GM12878 (cell line): ENCODE data around the gene TRMU. TPM values are rescaled to one million over a fixed set of nuclear protein-coding genes. Genes with fewer than 3 reads are reported as not detected.

ENCODE experiments used
- ATAC-seq: fragments of 200-7000 bp; cut with Tn5 transposase; 3 replicates; pipeline ENCODE4 v1.9.1; 2020; ENCODE audit warnings: mild to moderate bottlenecking, moderate library complexity
- BruUV-seq: library from RNA; stranded (reverse); fragments of 400-500 nt; replicated peaks from 2 replicates; lab custom pipeline; 2021; lab: Mats Ljungman, UMichigan
- CTCF ChIA-PET: fragments of 300-600 bp; sonication (Branson Sonifier 250); formaldehyde crosslinking; extraction: SDS; loops from one replicate; lab custom pipeline; 2021; ENCODE audit warnings: inconsistent platforms; lab: Yijun Ruan, JAX
- POLR2A ChIA-PET: fragments of 350-600 bp; formaldehyde crosslinking; extraction: SDS; loops from one replicate; lab custom pipeline; 2021; ENCODE audit warnings: inconsistent platforms; lab: Charles Lee
- RAD21 ChIA-PET: fragments of 300-600 bp; sonication (Branson Sonifier 250); formaldehyde crosslinking; loops from one replicate; lab custom pipeline; 2023; ENCODE audit warnings: antibody characterized with exemption; ENCODE audit not compliant: unreplicated experiment; lab: Charles Lee
- SMC1A ChIA-PET: fragments of 300-600 bp; sonication (Branson Sonifier 250); formaldehyde crosslinking; loops from one replicate; lab custom pipeline; 2023; ENCODE audit not compliant: unreplicated experiment, uncharacterized antibody; lab: Charles Lee
- DNase-seq: peaks from one replicate; pipeline ENCODE4 v3.0.0-alpha.2; 2011; ENCODE audit warnings: low read depth, low spot score
- FAIRE-seq: peaks from 3 replicates; lab custom pipeline; 2011; peaks lifted over from hg19 to GRCh38; lab: Jason Lieb, UNC
- H2AFZ ChIP-seq: 2 replicates; pipeline ENCODE4 v1.6.0; 2011; ENCODE audit warnings: low read depth, low read length, control low read depth; ENCODE audit not compliant: control insufficient read depth
- H3K27ac ChIP-seq: 2 replicates; pipeline ENCODE4 v1.5.1; 2011; ENCODE audit warnings: control low read depth; ENCODE audit not compliant: control insufficient read depth, insufficient read depth
- H3K27me3 ChIP-seq, 2 experiments: replicated peaks in 1 of 2; 2 replicates each; pipeline versions ENCODE4 v1.6.0 to v1.6.1; 2011; ENCODE audit warnings: low read length in 1 of 2; ENCODE audit not compliant: control insufficient read depth in 2 of 2, insufficient read depth in 2 of 2
- H3K36me3 ChIP-seq, 2 experiments: 2 replicates each; pipeline ENCODE4 v1.5.1; 2011; ENCODE audit warnings: low read length in 1 of 2; ENCODE audit not compliant: control insufficient read depth in 2 of 2, insufficient read depth in 2 of 2
- H3K4me1 ChIP-seq: 2 replicates; pipeline ENCODE4 v1.6.1; 2011; ENCODE audit warnings: mild to moderate bottlenecking, low read length, moderate library complexity, mixed read lengths; ENCODE audit not compliant: control insufficient read depth, insufficient read depth
- H3K4me2 ChIP-seq: 2 replicates; pipeline ENCODE4 v1.6.0; 2011; ENCODE audit warnings: control low read depth; ENCODE audit not compliant: control insufficient read depth, insufficient read depth
- H3K4me3 ChIP-seq: fragments of 200-600 bp; sonication (generic); 2 replicates; pipeline ENCODE4 v1.5.1; 2016
- H3K79me2 ChIP-seq: 2 replicates; pipeline ENCODE4 v1.6.0; 2011; ENCODE audit warnings: low read length; ENCODE audit not compliant: control insufficient read depth, insufficient read depth
- H3K9ac ChIP-seq: 2 replicates; pipeline ENCODE4 v1.8.0; 2011; ENCODE audit warnings: low read length, control low read depth, mixed read lengths; ENCODE audit not compliant: control insufficient read depth, insufficient read depth
- H3K9me3 ChIP-seq: replicated peaks from 3 replicates; pipeline ENCODE4 v1.5.1; 2011; ENCODE audit warnings: mild to moderate bottlenecking, low read length; ENCODE audit not compliant: control insufficient read depth, insufficient read depth
- H4K20me1 ChIP-seq: 2 replicates; pipeline ENCODE4 v1.6.0; 2011; ENCODE audit not compliant: control insufficient read depth, insufficient read depth
- ASH2L ChIP-seq: fragments of 300-600, 200-600 bp; sonication (generic); IDR thresholded peaks from 2 replicates; pipeline ENCODE4 v1.6.1; 2017; ENCODE audit warnings: low read depth, mild to moderate bottlenecking, borderline replicate concordance
- ATF7 ChIP-seq: fragments of 450-650 bp; IDR thresholded peaks from 2 replicates; pipeline ENCODE4 v1.6.1; 2016; ENCODE audit warnings: low read depth, mild to moderate bottlenecking
- EGR1 ChIP-seq, 2 experiments: IDR thresholded peaks; 1 replicate in 1 of 2; 2 replicates in 1 of 2; pipeline ENCODE4 v1.6.1; 2011 to 2012; ENCODE audit warnings: low read depth in 2 of 2, low read length in 2 of 2, borderline replicate concordance in 1 of 2, mild to moderate bottlenecking in 1 of 2, moderate library complexity in 1 of 2
- FOXK2 ChIP-seq: fragments of 450-650 bp; IDR thresholded peaks from 2 replicates; pipeline ENCODE4 v1.6.1; 2017; ENCODE audit warnings: mild to moderate bottlenecking, moderate library complexity
- IRF5 ChIP-seq: fragments of 450-650 bp; IDR thresholded peaks from 2 replicates; pipeline ENCODE4 v1.6.1; 2017; ENCODE audit warnings: borderline replicate concordance
- MTA2 ChIP-seq: fragments of 450-650 bp; IDR thresholded peaks from 2 replicates; pipeline ENCODE4 v1.6.1; 2016; ENCODE audit warnings: low read depth, mild to moderate bottlenecking, moderate library complexity
- PKNOX1 ChIP-seq: fragments of 450-650 bp; IDR thresholded peaks from 2 replicates; pipeline ENCODE4 v1.6.1; 2016; ENCODE audit warnings: mild to moderate bottlenecking
- PML ChIP-seq: IDR thresholded peaks from 2 replicates; pipeline ENCODE4 v1.6.1; 2012; ENCODE audit warnings: low read length, inconsistent platforms
- RCOR1 ChIP-seq: conservative IDR thresholded peaks from 2 replicates; pipeline ENCODE4 v1.6.1; 2012; ENCODE audit warnings: low read depth, low read length, improper control_type of control experiment
- RELB ChIP-seq: fragments of 450-650 bp; IDR thresholded peaks from 2 replicates; pipeline ENCODE4 v1.6.1; 2017; ENCODE audit warnings: low read depth, mild to moderate bottlenecking, moderate library complexity
- SMAD5 ChIP-seq: IDR thresholded peaks from 2 replicates; pipeline ENCODE4 v1.6.1; 2016; ENCODE audit warnings: antibody characterized with exemption, low read depth
- SP1 ChIP-seq: IDR thresholded peaks from one replicate; pipeline ENCODE4 v1.6.1; 2011; ENCODE audit warnings: low read depth, low read length
- USF2 ChIP-seq: IDR thresholded peaks from 2 replicates; pipeline ENCODE4 v1.6.1; 2011; ENCODE audit warnings: low read depth, low read length, improper control_type of control experiment, borderline replicate concordance
- WRNIP1 ChIP-seq: IDR thresholded peaks from 2 replicates; pipeline ENCODE4 v1.6.1; 2011; ENCODE audit warnings: low read depth, low read length, improper control_type of control experiment, borderline replicate concordance
- ZNF217 ChIP-seq: fragments of 450-650 bp; IDR thresholded peaks from 2 replicates; pipeline ENCODE4 v1.6.1; 2017; ENCODE audit warnings: antibody characterized with exemption, mild to moderate bottlenecking
- ZNF592 ChIP-seq: fragments of 450-650 bp; IDR thresholded peaks from 2 replicates; pipeline ENCODE4 v1.6.1; 2017; ENCODE audit warnings: mild to moderate bottlenecking, moderate library complexity
- ZZZ3 ChIP-seq: IDR thresholded peaks from 2 replicates; pipeline ENCODE4 v1.6.1; 2011; ENCODE audit warnings: low read depth; ENCODE audit not compliant: control insufficient read depth, insufficient read length
- WGBS: methylation state at CpG from one replicate; pipeline ENCODE4 v1.1.6; 2016; ENCODE audit warnings: low lambda C conversion rate; ENCODE audit not compliant: insufficient replicate concordance, insufficient coverage; ENCODE audit errors: missing lambda C conversion rate; 5-methylcytosine and 5-hydroxymethylcytosine counted together
- in situ Hi-C: fragments of 300-500 bp; cut with MboI; formaldehyde crosslinking; loops from 9 replicates; pipeline ENCODE4 v1.14.3; 2018; ENCODE audit warnings: mixed read lengths
- intact Hi-C: fragments of 100-400 bp; cut with micrococcal nuclease; formaldehyde crosslinking; loops from one replicate; pipeline ENCODE4 v1.14.2; 2022; ENCODE audit not compliant: unreplicated experiment
- polyA plus RNA-seq, 11 experiments: library from polyadenylated mRNA; depleted of rRNA in 4 of 11; unstranded in 6 of 11; stranded (reverse) in 5 of 11; fragments of >200 nt; fragmentation: Nextera tagmentation in 4 of 11; fragmentation: Illumina TruSeq in 1 of 11; extraction: Ambion mirVana in 4 of 11; extraction: Trizol in 1 of 11; gene quantifications; 1 replicate in 1 of 11; 2 replicates in 10 of 11; pipeline versions ENCODE4 v1.2.1 to v1.2.3, GENCODE V29; 2011 to 2016; ENCODE audit warnings: inconsistent platforms in 2 of 11, missing spikeins in 2 of 11, low read depth in 1 of 11
- total RNA-seq, 4 experiments: library from RNA; depleted of rRNA in 3 of 4; stranded (reverse); fragments of >200 nt in 3 of 4; fragmentation: Illumina TruSeq in 1 of 4; extraction: Trizol in 1 of 4; gene quantifications; 2 replicates each; pipeline versions ENCODE4 v1.2.1 to v1.2.3, GENCODE V29; 2013 to 2021

TRMU gene
- total and polyA plus RNA-seq, 10 of the 15 experiments (the other 5 are each of a cell fraction or from before 2014, with no cell fraction given), result 3.5 to 57.0 (median 44.0) TPM

- ChIA-PET POLR2A (no interaction called here), SMC1A (no interaction called here), CTCF (interaction anchor here (0.9 kb wide), 1 partner anchor 183 kb away, joined by 3 read pairs; no protein-coding TSS in a partner anchor), RAD21 (no interaction called here)
- intact Hi-C loops (no loop called here), in situ Hi-C loops (no loop called here)
- no peak overlapping the region for H3K27ac ChIP-seq
- H3K27me3 ChIP-seq, result no peaks in the 10 kb centered on the region
- H3K4me3 ChIP-seq, result no peak overlapping the region
- WGBS, result 87% methylated on average over 14 of the region's 14 CpGs
- ATAC-seq (no peak), FAIRE-seq (no peak), DNase-seq (no peak)
- H3K79me2 ChIP-seq, result no peaks in the 10 kb centered on the region
- peaks cover 9 to 17% of the 10 kb centered on the region in 2 experiments; a peak in 3 of 4 replicates for H3K36me3 ChIP-seq
- BruUV-seq, result no TSS peak
- no peak overlapping the region for H3K4me2 ChIP-seq
- H2AFZ ChIP-seq, result no peak overlapping the region
- no peaks in the 10 kb centered on the region for H3K4me1 ChIP-seq
- H3K9ac ChIP-seq, result no peak overlapping the region
- H4K20me1 ChIP-seq, result no peaks in the 10 kb centered on the region
- H3K9me3 ChIP-seq, result no peaks in the 10 kb centered on the region
- no peak for TF ChIP-seq EGR1 (IDR thresholded peaks at IDR 0.05; ENCODE audit: borderline replicate concordance in 1 of 2, low read depth in 2 of 2, low read length in 2 of 2)
- TF ChIP-seq FOXK2, result no peak
- TF ChIP-seq PKNOX1, result no peak
- TF ChIP-seq RCOR1, result no peak
- no peak for TF ChIP-seq SP1
- no peak for TF ChIP-seq MTA2
- no peak for TF ChIP-seq IRF5
- TF ChIP-seq ZNF217, result no peak
- no peak for TF ChIP-seq ATF7
- TF ChIP-seq WRNIP1, result no peak
- TF ChIP-seq ASH2L, result no peak
- TF ChIP-seq PML, result no peak
- TF ChIP-seq SMAD5, result no peak
- no peak for TF ChIP-seq RELB
- no peak for TF ChIP-seq USF2
- no peak for TF ChIP-seq ZZZ3
- no peak for TF ChIP-seq ZNF592
Measured at GRCh38 chr22:46359362-46359761, 23.8 kb downstream of the TRMU start.
